Esophagus muscularis mucosa (tissue), 3 donors: ENCODE measurements around the gene TNS4.

Experiments used
- POLR2A ChIP-seq: fragments of 450-650 bp; IDR thresholded peaks from one replicate; pipeline ENCODE4 v1.6.1; 2017; ENCODE audit warnings: antibody characterized with exemption, moderate library complexity, mild to moderate bottlenecking, low read depth
- TF ChIP-seq, protein P1 (sequence below), 3 experiments: fragments of 200-600 bp in 2 of 3; fragments of 450-650 bp in 1 of 3; sonication (generic) in 2 of 3; IDR thresholded peaks; one replicate each; pipeline ENCODE4 v1.5.1; 2017 to 2019; ENCODE audit warnings: antibody characterized with exemption in 3 of 3, mild to moderate bottlenecking in 2 of 3, moderate library complexity in 1 of 3

DNA sequence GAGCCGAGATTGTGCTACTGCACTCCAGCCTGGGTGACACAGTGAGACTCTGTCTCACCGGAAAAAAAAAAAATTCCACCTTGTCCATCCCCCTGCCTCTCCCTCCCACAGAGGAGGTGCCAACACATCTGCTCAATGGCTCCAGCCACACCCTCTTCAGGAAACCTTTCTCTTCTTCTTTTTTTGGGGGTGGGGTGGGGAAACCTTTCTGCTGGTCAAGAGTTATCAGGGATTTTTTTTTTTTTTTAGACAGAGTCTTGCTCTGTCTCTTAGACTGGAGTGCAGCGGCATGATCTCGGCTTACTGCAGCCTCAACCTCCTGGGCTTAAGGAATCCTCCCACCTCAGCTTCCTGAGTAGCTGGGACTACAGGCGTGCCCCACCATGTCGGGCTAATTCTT lies 18.7 kb downstream of the TNS4 start:
- TF ChIP-seq, protein P1, sequence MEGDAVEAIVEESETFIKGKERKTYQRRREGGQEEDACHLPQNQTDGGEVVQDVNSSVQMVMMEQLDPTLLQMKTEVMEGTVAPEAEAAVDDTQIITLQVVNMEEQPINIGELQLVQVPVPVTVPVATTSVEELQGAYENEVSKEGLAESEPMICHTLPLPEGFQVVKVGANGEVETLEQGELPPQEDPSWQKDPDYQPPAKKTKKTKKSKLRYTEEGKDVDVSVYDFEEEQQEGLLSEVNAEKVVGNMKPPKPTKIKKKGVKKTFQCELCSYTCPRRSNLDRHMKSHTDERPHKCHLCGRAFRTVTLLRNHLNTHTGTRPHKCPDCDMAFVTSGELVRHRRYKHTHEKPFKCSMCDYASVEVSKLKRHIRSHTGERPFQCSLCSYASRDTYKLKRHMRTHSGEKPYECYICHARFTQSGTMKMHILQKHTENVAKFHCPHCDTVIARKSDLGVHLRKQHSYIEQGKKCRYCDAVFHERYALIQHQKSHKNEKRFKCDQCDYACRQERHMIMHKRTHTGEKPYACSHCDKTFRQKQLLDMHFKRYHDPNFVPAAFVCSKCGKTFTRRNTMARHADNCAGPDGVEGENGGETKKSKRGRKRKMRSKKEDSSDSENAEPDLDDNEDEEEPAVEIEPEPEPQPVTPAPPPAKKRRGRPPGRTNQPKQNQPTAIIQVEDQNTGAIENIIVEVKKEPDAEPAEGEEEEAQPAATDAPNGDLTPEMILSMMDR (IDR thresholded peaks at IDR 0.05) = no peak
- TF ChIP-seq POLR2A = no peak
